Thoracic aorta (tissue), 2 donors: Measurements from ENCODE around the gene AGBL3. TPM values are rescaled to one million over a fixed set of nuclear protein-coding genes. Genes with fewer than 3 reads are reported as not detected.

Experiments used
- ATAC-seq: fragments of 150-250 bp; one replicate; pipeline ENCODE4 v1.8.0; 2017; ENCODE audit warnings: low read depth; ENCODE audit not compliant: insufficient number of reproducible peaks, low FRiP score
- DNase-seq: peaks from one replicate; pipeline ENCODE4 v3.0.0-alpha.2; 2020; ENCODE audit warnings: low spot score
- H3K27ac ChIP-seq, 2 donors: fragments of 200-600 bp; sonication (generic); 1 replicate in 1 of 2; 2 replicates in 1 of 2; pipeline ENCODE4 v1.5.1; 2016; ENCODE audit warnings: mild to moderate bottlenecking in 2 of 2, moderate library complexity in 2 of 2
- H3K27me3 ChIP-seq: fragments of 200-600 bp; sonication (generic); replicated peaks from 2 replicates; pipeline ENCODE4 v1.6.0; 2016; ENCODE audit warnings: mild to moderate bottlenecking; ENCODE audit not compliant: insufficient read depth
- H3K36me3 ChIP-seq: fragments of 200-600 bp; sonication (generic); one replicate; pipeline ENCODE4 v1.5.1; 2016
- H3K4me1 ChIP-seq, 2 donors: fragments of 200-600 bp; sonication (generic); 1 replicate in 1 of 2; 2 replicates in 1 of 2; pipeline versions ENCODE4 v1.5.1 to v1.6.0; 2016; ENCODE audit warnings: low read depth in 2 of 2, mild to moderate bottlenecking in 1 of 2; ENCODE audit not compliant: control insufficient read depth in 1 of 2
- H3K4me3 ChIP-seq: fragments of 200-600 bp; sonication (generic); 2 replicates; pipeline ENCODE4 v1.5.1; 2016; ENCODE audit warnings: mild to moderate bottlenecking
- H3K9me3 ChIP-seq: fragments of 200-600 bp; sonication (generic); 2 replicates; pipeline ENCODE4 v1.5.1; 2016
- total RNA-seq, 2 donors: library from RNA; depleted of rRNA; stranded (reverse); fragments of >200 nt; gene quantifications; one replicate each; pipeline versions ENCODE4 v1.1.0 to v1.2.3, GENCODE V29; 2016
- TF ChIP-seq, protein P1 (sequence below): fragments of 200-600 bp; sonication (generic); IDR thresholded peaks from one replicate; pipeline ENCODE4 v1.5.1; 2019; ENCODE audit warnings: antibody characterized with exemption

AGBL3 gene
- total RNA-seq, 2 donors from 2014 or later, result 0.28 to 0.54 TPM

DNA sequence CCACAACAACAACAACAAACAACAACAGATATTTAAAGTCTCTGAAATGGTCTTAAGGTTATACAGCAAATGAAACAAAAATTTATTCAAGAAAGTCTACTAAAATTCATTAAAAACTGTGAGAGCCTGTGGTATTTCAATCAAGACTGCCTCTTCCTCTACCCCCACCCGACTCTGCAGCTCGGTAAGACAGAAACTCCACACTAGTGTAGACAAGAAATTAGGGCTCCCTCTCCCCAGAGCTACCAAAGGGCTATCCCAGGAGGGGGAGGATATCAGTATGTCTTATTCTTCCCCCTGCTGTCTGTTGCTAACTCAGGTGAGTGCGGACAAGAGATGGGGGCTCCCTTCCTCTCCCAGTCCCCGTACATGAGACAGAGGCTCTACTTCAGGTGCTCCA lies 90.6 kb downstream of the AGBL3 start:
- DNase-seq (no peak), ATAC-seq (no peak)
- no peak overlapping the region for H3K4me3 ChIP-seq
- no peaks in the 10 kb centered on the region for H3K4me1 ChIP-seq
- H3K9me3 ChIP-seq, result no peaks in the 10 kb centered on the region
- TF ChIP-seq, protein P1, sequence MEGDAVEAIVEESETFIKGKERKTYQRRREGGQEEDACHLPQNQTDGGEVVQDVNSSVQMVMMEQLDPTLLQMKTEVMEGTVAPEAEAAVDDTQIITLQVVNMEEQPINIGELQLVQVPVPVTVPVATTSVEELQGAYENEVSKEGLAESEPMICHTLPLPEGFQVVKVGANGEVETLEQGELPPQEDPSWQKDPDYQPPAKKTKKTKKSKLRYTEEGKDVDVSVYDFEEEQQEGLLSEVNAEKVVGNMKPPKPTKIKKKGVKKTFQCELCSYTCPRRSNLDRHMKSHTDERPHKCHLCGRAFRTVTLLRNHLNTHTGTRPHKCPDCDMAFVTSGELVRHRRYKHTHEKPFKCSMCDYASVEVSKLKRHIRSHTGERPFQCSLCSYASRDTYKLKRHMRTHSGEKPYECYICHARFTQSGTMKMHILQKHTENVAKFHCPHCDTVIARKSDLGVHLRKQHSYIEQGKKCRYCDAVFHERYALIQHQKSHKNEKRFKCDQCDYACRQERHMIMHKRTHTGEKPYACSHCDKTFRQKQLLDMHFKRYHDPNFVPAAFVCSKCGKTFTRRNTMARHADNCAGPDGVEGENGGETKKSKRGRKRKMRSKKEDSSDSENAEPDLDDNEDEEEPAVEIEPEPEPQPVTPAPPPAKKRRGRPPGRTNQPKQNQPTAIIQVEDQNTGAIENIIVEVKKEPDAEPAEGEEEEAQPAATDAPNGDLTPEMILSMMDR, result no peak
- H3K27ac ChIP-seq, result no peak overlapping the region
- no peaks in the 10 kb centered on the region for H3K36me3 ChIP-seq
- H3K27me3 ChIP-seq, result no peaks in the 10 kb centered on the region

DNA sequence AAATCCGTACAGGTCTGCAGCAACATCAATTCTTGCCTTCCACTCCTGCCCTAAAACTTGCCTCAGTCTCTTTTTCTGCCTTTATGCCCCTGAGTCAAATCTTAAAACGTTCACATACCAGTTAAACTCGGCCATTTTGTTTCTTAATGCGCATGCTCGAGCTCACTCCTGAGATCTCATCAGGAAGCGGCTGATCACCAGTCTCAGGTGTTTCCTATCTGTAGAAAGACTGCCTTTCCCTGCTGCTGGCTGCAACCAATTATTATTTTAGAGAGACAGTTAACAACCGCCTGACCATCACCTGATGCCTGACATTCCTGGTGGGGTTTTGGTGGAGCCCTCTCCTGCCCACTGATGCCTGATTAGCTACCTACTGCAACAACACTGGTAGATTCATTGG lies 91.3 kb downstream of the AGBL3 start:
- DNase-seq, result no peak
- H3K4me3 ChIP-seq, result no peak overlapping the region
- H3K27ac ChIP-seq, result no peak overlapping the region
- H3K9me3 ChIP-seq, result no peaks in the 10 kb centered on the region
- no peaks in the 10 kb centered on the region for H3K27me3 ChIP-seq
- no peaks in the 10 kb centered on the region for H3K36me3 ChIP-seq
- TF ChIP-seq, protein P1, result no peak
- ATAC-seq, result no peak
- no peaks in the 10 kb centered on the region for H3K4me1 ChIP-seq

DNA sequence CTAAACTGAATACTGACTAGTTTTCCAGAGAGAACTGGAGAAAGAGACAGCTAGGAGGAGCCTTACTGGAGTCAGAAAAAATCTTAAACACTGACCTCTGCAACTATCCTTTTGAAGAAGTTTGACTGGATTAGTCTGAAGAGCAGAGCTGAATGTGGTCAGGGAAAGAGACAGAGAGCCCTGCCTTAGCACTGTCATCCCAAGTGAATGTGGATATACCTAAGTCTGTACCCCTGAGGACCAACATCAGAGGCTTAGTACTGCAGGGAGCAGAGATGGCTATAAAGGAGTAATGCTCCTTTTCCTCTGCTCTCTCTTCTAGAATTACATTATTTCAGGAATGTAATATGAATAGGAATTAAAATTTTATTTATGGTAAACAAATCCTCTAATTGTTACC lies 91.7 kb downstream of the AGBL3 start:
- no peak overlapping the region for H3K4me3 ChIP-seq
- no peak overlapping the region for H3K27ac ChIP-seq
- H3K4me1 ChIP-seq, result no peaks in the 10 kb centered on the region
- no peak for DNase-seq
- no peaks in the 10 kb centered on the region for H3K9me3 ChIP-seq
- H3K36me3 ChIP-seq, result no peaks in the 10 kb centered on the region
- no peaks in the 10 kb centered on the region for H3K27me3 ChIP-seq
- TF ChIP-seq, protein P1, result no peak
- ATAC-seq, result no peak

DNA sequence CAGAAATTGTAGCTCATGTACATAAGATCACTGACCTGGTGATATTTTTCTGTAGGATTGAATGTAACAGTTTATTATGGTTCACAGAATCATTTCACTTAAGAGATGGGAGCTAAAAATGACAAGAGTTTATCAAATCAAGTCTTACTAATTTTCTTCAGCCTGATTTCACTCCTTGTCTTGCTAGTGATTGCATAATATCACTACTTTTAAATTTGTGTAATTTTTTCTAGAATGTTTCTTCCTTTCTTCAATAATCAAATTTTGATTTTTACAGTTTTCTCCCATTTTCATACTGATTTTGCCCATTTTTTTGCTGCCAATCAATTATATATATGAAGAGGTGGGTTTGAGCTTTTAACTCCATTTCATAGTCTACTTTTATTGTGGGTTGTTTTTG lies 92.8 kb downstream of the AGBL3 start:
- ATAC-seq, result no peak
- DNase-seq, result no peak
- TF ChIP-seq, protein P1, result no peak
- Histone ChIP-seq H3K27ac (no peak overlapping the region), H3K36me3 (no peaks in the 10 kb centered on the region), H3K9me3 (no peaks in the 10 kb centered on the region), H3K27me3 (no peaks in the 10 kb centered on the region), H3K4me3 (no peak overlapping the region), H3K4me1 (no peaks in the 10 kb centered on the region)

DNA sequence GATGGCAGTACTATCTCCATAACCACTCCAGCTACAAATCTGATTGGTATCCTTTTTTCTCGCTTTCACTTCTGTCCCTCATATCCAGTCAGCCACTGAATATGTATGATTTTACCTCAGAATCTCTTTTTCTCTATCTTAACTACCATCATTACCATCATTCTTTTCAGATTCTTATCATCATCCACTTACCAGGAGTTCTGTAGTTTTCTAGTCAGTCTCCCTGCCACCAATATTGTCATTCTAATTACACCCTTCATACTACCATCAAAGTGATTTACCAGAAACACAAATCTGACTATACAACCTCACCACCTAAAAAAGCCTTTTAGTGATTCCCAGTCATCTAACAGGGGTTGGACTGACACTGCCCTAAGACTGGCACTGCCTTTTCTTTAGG lies 96.7 kb downstream of the AGBL3 start:
- no peaks in the 10 kb centered on the region for H3K9me3 ChIP-seq
- ATAC-seq, result no peak

More for the DNA sequence above, 96.7 kb downstream of the AGBL3 start:
- Histone ChIP-seq H3K4me3 (no peak overlapping the region), H3K36me3 (no peaks in the 10 kb centered on the region), H3K4me1 (no peaks in the 10 kb centered on the region), H3K27ac (no peak overlapping the region), H3K27me3 (no peaks in the 10 kb centered on the region)
- no peak for DNase-seq
- TF ChIP-seq, protein P1, result no peak
